ENCODE measurements around the gene RMDN2. TPM values are rescaled to one million over a fixed set of nuclear protein-coding genes. Genes with fewer than 3 reads are reported as not detected.

The RMDN2 gene, protein sequence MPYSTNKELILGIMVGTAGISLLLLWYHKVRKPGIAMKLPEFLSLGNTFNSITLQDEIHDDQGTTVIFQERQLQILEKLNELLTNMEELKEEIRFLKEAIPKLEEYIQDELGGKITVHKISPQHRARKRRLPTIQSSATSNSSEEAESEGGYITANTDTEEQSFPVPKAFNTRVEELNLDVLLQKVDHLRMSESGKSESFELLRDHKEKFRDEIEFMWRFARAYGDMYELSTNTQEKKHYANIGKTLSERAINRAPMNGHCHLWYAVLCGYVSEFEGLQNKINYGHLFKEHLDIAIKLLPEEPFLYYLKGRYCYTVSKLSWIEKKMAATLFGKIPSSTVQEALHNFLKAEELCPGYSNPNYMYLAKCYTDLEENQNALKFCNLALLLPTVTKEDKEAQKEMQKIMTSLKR
- total RNA-seq, result 9.0 to 12.9 TPM (median 9.3 TPM) in 3 replicates

DNA sequence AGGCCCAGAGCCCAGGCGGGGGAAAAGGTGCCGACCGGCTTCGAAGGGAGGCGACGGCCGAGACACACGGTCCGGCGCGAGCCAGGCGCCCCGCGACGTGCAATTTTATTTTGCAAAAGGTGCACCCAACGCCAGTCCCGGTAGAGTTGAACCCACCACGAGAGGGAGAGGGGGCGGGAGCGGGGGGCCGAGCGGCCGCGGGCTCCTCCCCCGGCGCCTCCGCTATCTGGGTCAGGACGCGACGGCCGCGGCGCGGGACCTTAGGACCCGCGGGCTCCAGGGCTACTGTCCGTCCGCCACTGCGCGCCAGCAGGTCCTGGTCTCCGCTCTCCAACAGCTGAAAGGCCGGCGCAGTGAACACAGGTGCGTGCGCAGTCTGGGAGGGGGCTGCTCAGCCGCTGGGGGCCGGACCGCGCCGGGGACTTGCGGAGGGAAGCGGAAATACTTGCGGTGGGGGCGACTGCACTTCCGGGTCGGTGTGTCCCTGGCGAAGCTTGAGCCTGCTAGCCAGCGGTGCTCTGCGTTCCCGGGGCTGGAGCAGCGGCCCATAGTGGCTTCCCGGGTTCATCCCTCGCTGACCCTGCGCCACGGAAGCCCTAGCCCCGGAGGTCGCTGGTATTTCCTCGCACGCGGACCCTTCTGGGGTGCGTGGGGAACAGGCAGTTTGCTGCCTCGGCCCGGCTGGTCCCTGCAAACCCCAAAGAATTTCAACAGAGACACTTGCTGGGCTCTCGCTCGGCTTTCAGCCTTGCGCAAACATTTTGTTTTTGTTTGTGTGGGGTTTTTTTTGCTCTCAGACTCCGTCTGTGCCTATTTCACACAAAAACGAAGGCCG lies at the start of gene RMDN2:
Gene RMDN2 (plus strand): TSS at position 225 of the 835 bp plus-strand sequence. CDS start 3,991 bp downstream, outside the sequence.
- peak; percentile 88 to 91 for DNase-seq (ENCODE audit: low spot score in 2 of 2, unreplicated experiment in 2 of 2)
- no peaks in the 10 kb centered on the region for H3K36me3 Mint-ChIP-seq
- TF ChIP-seq, protein P1, sequence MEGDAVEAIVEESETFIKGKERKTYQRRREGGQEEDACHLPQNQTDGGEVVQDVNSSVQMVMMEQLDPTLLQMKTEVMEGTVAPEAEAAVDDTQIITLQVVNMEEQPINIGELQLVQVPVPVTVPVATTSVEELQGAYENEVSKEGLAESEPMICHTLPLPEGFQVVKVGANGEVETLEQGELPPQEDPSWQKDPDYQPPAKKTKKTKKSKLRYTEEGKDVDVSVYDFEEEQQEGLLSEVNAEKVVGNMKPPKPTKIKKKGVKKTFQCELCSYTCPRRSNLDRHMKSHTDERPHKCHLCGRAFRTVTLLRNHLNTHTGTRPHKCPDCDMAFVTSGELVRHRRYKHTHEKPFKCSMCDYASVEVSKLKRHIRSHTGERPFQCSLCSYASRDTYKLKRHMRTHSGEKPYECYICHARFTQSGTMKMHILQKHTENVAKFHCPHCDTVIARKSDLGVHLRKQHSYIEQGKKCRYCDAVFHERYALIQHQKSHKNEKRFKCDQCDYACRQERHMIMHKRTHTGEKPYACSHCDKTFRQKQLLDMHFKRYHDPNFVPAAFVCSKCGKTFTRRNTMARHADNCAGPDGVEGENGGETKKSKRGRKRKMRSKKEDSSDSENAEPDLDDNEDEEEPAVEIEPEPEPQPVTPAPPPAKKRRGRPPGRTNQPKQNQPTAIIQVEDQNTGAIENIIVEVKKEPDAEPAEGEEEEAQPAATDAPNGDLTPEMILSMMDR (IDR thresholded peaks at IDR 0.05; ENCODE audit: unreplicated experiment), result no peak
- no peaks in the 10 kb centered on the region for H3K9me3 Mint-ChIP-seq
- H3K27me3 Mint-ChIP-seq (ENCODE audit: low read depth), result peaks cover 2% of the 10 kb centered on the region
- peaks cover 23% of the 10 kb centered on the region for H3K4me1 Mint-ChIP-seq
- peak within 1 kb of the TSS; percentile 97 for H3K27ac Mint-ChIP-seq
- H3K4me3 Mint-ChIP-seq, result peak within 1 kb of the TSS; percentile 77

DNA sequence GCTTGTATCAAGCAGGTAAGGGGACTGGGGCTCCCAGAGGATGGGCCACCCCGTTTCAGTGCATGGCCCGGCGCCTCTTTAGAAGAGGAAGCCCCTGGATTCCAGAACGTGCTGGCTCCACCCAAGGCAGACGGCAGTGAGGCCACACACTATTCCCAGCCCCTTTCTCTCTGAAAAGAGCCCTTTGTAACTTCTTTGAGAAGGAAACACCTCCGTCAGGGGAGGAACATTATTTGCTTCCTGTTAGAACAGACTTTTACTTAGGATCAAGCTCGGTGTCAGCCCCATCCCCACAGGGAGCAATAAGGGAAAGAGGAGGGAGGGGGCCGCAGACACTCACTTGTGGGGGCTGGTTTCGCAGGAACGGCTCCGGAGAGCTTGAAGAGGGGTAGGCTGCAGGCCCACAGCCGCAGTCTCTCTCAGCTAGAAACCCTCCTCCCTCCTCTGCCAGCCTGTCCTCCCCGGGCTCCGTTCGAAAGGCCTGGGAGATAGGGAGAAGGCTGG lies 49.6 kb upstream of the RMDN2 start:
- no peak for DNase-seq (ENCODE audit: low spot score in 2 of 2, unreplicated experiment in 2 of 2)
- Mint-ChIP-seq H3K27ac (peak overlapping the region; percentile 61), H3K4me1 (peaks cover 56% of the 10 kb centered on the region), H3K27me3 (ENCODE audit: low read depth) (peaks cover 19% of the 10 kb centered on the region), H3K36me3 (no peaks in the 10 kb centered on the region), H3K9me3 (no peaks in the 10 kb centered on the region), H3K4me3 (no peak overlapping the region)
- TF ChIP-seq, protein P1 (IDR thresholded peaks at IDR 0.05; ENCODE audit: unreplicated experiment), result no peak

DNA sequence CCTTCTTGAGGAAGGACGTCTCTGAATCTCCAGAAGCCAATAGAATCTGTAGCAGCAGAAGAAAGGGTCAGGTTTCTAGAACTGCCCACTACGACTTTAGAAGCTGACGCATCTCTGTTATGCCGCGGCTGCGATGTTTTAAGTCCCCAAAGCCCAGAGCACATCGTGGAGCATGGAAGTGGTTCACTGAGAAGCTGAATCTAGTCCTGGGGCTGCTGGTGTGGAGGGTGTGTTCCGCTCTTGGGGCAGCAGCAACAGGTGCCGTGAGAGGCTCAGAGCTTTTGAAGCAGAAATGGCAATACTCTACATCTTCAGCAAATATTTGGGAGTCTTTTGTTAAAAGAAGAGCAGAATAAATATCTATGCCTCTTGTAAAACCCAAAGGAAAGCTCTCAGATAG lies 48.9 kb upstream of the RMDN2 start:
- TF ChIP-seq, protein P1 (IDR thresholded peaks at IDR 0.05; ENCODE audit: unreplicated experiment), result no peak
- Mint-ChIP-seq H3K27me3 (ENCODE audit: low read depth) (peaks cover 26% of the 10 kb centered on the region), H3K4me3 (no peak overlapping the region), H3K27ac (no peak overlapping the region), H3K4me1 (peaks cover 50% of the 10 kb centered on the region), H3K9me3 (no peaks in the 10 kb centered on the region), H3K36me3 (no peaks in the 10 kb centered on the region)
- DNase-seq (ENCODE audit: low spot score in 2 of 2, unreplicated experiment in 2 of 2), result no peak

DNA sequence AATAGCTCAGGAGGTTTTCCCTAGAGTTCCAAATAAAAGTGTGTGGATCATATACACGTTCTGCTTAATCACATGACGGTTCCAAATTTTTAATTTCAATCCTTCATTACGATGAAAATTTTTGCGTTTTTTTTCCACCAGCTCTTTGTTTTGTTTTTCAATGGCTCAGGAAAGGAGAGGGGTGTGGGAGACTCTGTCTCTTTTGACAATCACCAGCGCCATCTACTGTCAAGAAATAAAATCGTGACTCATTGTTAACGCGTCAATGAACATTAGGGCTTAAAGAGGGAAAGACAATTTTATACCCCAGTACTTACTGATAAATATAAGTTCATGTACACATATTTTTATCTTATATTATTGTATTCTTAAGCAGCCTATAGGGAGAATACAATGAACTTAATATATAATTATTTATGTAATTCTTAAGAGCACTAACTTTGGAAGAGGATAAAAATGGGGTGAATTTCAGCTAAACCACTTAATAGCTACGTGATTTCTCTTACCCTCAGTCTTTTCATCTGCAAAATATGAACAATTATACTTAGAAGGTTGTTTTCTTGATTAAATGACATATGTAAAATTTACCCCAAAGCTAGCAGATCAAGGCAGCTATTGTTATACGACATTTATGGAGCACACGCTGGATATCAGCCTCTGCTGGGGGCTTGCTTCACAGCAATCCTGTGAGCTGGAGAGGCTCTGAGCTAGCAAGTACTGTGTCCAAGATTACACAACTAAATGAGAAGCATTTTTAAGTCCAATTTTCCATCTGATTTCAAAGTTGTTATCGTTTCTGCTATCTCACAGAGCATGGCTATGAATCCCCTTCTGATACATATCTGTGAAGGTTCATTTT lies 47.4 kb upstream of the RMDN2 start:
- Mint-ChIP-seq H3K4me3 (peak overlapping the region; percentile 48), H3K27ac (no peak overlapping the region), H3K36me3 (no peaks in the 10 kb centered on the region), H3K9me3 (no peaks in the 10 kb centered on the region), H3K27me3 (ENCODE audit: low read depth) (peaks cover 29% of the 10 kb centered on the region), H3K4me1 (peaks cover 37% of the 10 kb centered on the region)
- TF ChIP-seq, protein P1 (IDR thresholded peaks at IDR 0.05; ENCODE audit: unreplicated experiment), result peak; percentile 83
- no peak for DNase-seq (ENCODE audit: low spot score in 2 of 2, unreplicated experiment in 2 of 2)

DNA sequence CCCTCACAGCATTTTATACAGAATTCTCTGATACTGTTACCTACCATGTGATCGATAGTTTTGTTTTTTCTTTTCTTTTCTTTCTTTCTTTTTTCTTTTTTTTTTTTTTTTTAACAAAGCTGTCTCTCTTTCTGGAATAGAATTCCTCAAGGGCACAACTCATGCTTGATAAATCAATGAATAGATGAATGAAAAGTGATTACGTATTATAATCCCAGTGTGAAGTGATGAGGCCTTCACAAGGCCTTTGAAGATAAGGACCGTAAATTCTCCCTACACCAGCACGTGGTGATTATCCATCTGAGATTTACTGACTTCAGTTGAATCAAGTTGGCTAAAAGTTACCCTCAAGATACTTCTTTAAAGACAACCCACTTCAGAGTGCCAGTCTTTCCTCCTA lies 46.6 kb upstream of the RMDN2 start:
- H3K9me3 Mint-ChIP-seq, result no peaks in the 10 kb centered on the region
- H3K27ac Mint-ChIP-seq, result no peak overlapping the region
- peaks cover 29% of the 10 kb centered on the region for H3K27me3 Mint-ChIP-seq (ENCODE audit: low read depth)
- H3K4me1 Mint-ChIP-seq, result peaks cover 31% of the 10 kb centered on the region
- no peaks in the 10 kb centered on the region for H3K36me3 Mint-ChIP-seq
- DNase-seq (ENCODE audit: low spot score in 2 of 2, unreplicated experiment in 2 of 2), result no peak
- TF ChIP-seq, protein P1 (IDR thresholded peaks at IDR 0.05; ENCODE audit: unreplicated experiment), result no peak
- H3K4me3 Mint-ChIP-seq, result no peak overlapping the region

All from mesothelial cell of epicardium (in vitro differentiated cells).